IMR-90 (cell line): ENCODE results near the gene MON2. TPM values are rescaled to one million over a fixed set of nuclear protein-coding genes. Genes with fewer than 3 reads are reported as not detected.

Experiments
- ATAC-seq: fragments of 200-7000 bp; cut with Tn5 transposase; 2 replicates; pipeline ENCODE4 v1.9.1; 2020; ENCODE audit warnings: low read depth, mild to moderate bottlenecking, moderate library complexity
- BruUV-seq: library from RNA; stranded (reverse); fragments of 400-500 nt; replicated peaks from 2 replicates; lab custom pipeline; 2021; lab: Mats Ljungman, UMichigan
- CTCF ChIA-PET: fragments of 300-600 bp; formaldehyde crosslinking; extraction: SDS; loops from one replicate; lab custom pipeline; 2021; ENCODE audit warnings: antibody characterized with exemption; lab: Yijun Ruan, JAX
- POLR2A ChIA-PET: fragments of 300-600 bp; sonication (Branson Sonifier 250); formaldehyde crosslinking; loops from one replicate; lab custom pipeline; 2022; ENCODE audit warnings: antibody characterized with exemption; ENCODE audit not compliant: unreplicated experiment; lab: Charles Lee
- DNase-seq: peaks from one replicate; pipeline ENCODE4 v3.0.0; 2013
- H2AFZ ChIP-seq: replicated peaks from 2 replicates; pipeline ENCODE3; 2013; ENCODE audit warnings: low read length, mild to moderate bottlenecking; ENCODE audit not compliant: poor library complexity
- H2AK5ac ChIP-seq: 2 replicates; pipeline ENCODE4 v1.6.1; 2013; ENCODE audit warnings: low read depth, low read length, inconsistent platforms
- H2AK9ac ChIP-seq: replicated peaks from 2 replicates; pipeline ENCODE3; 2013; ENCODE audit warnings: mild to moderate bottlenecking, low read depth, low read length, moderate library complexity; ENCODE audit not compliant: poor library complexity
- H2BK120ac ChIP-seq: 2 replicates; pipeline ENCODE4 v1.6.1; 2013; ENCODE audit warnings: low read depth, low read length, inconsistent platforms
- H2BK15ac ChIP-seq: 3 replicates; pipeline ENCODE4 v1.6.1; 2013; ENCODE audit warnings: low read depth, low read length, inconsistent platforms
- H2BK20ac ChIP-seq: 2 replicates; pipeline ENCODE4 v1.6.1; 2013; ENCODE audit warnings: low read depth, mild to moderate bottlenecking, inconsistent platforms, low read length, moderate library complexity
- H2BK5ac ChIP-seq: 2 replicates; pipeline ENCODE4 v1.6.1; 2013; ENCODE audit warnings: mild to moderate bottlenecking, low read depth, low read length, inconsistent platforms; ENCODE audit not compliant: poor library complexity, severe bottlenecking
- H3K14ac ChIP-seq: replicated peaks from 2 replicates; pipeline ENCODE4 v1.6.1; 2013; ENCODE audit warnings: low read depth, low read length, inconsistent platforms
- H3K18ac ChIP-seq: 2 replicates; pipeline ENCODE4 v1.6.1; 2013; ENCODE audit warnings: low read depth, low read length, control low read depth
- H3K23ac ChIP-seq: 2 replicates; pipeline ENCODE4 v1.6.1; 2013; ENCODE audit warnings: low read depth, low read length, inconsistent platforms
- H3K27ac ChIP-seq: 2 replicates; pipeline ENCODE4 v1.5.1; 2013; ENCODE audit warnings: mild to moderate bottlenecking, control low read depth, low read length; ENCODE audit not compliant: insufficient read depth
- H3K27me3 ChIP-seq: 2 replicates; pipeline ENCODE4 v1.6.1; 2013; ENCODE audit warnings: low read length; ENCODE audit not compliant: control insufficient read depth, insufficient read depth
- H3K36me3 ChIP-seq: 2 replicates; pipeline ENCODE4 v1.6.1; 2013; ENCODE audit warnings: low read length, mixed read lengths; ENCODE audit not compliant: control insufficient read depth, insufficient read depth
- H3K4ac ChIP-seq: 2 replicates; pipeline ENCODE4 v1.6.1; 2013; ENCODE audit warnings: low read depth, low read length, inconsistent platforms
- H3K4me1 ChIP-seq: 2 replicates; pipeline ENCODE4 v1.6.1; 2013; ENCODE audit warnings: low read length, mixed read lengths; ENCODE audit not compliant: control insufficient read depth, insufficient read depth
- H3K4me2 ChIP-seq: 2 replicates; pipeline ENCODE4 v1.6.1; 2013; ENCODE audit warnings: low read depth, mild to moderate bottlenecking, control low read depth, low read length, moderate library complexity
- H3K4me3 ChIP-seq: 2 replicates; pipeline ENCODE4 v1.5.1; 2013; ENCODE audit warnings: low read depth, mild to moderate bottlenecking, control low read depth, low read length, moderate library complexity; ENCODE audit not compliant: insufficient read depth
- H3K56ac ChIP-seq: 2 replicates; pipeline ENCODE4 v1.6.1; 2013; ENCODE audit warnings: low read length, inconsistent platforms; ENCODE audit not compliant: insufficient read depth; ENCODE audit errors: extremely low read depth
- H3K79me1 ChIP-seq, 2 experiments: 2 replicates each; pipeline ENCODE4 v1.6.1; 2013; ENCODE audit warnings: low read length in 2 of 2, inconsistent platforms in 1 of 2, low read depth in 1 of 2
- H3K9ac ChIP-seq: 2 replicates; pipeline ENCODE4 v1.6.1; 2013; ENCODE audit warnings: low read depth, low read length, control low read depth
- H3K9me1 ChIP-seq: 2 replicates; pipeline ENCODE4 v1.6.1; 2013; ENCODE audit warnings: low read length, inconsistent platforms; ENCODE audit not compliant: insufficient read depth
- H3K9me3 ChIP-seq: 2 replicates; pipeline ENCODE4 v1.6.1; 2013; ENCODE audit warnings: low read length; ENCODE audit not compliant: control insufficient read depth, insufficient read depth
- H4K20me1 ChIP-seq: 2 replicates; pipeline ENCODE4 v1.6.1; 2013; ENCODE audit warnings: low read length, inconsistent platforms; ENCODE audit not compliant: insufficient read depth
- H4K5ac ChIP-seq: 2 replicates; pipeline ENCODE4 v1.6.1; 2013; ENCODE audit warnings: mild to moderate bottlenecking, low read depth, low read length, control low read depth
- H4K8ac ChIP-seq, 2 experiments: 2 replicates each; pipeline ENCODE4 v1.6.1; 2013; ENCODE audit warnings: low read depth in 2 of 2, low read length in 2 of 2, control low read depth in 1 of 2, inconsistent platforms in 1 of 2
- H4K91ac ChIP-seq: 2 replicates; pipeline ENCODE4 v1.6.1; 2013; ENCODE audit warnings: low read depth, low read length, inconsistent platforms; ENCODE audit not compliant: insufficient read depth
- BHLHE40 ChIP-seq: fragments of 150-350 bp; IDR thresholded peaks from 2 replicates; pipeline ENCODE4 v1.6.1; 2016; ENCODE audit warnings: mild to moderate bottlenecking, low read depth, low read length
- CEBPB ChIP-seq: IDR thresholded peaks from 2 replicates; pipeline ENCODE4 v1.6.1; 2012; ENCODE audit warnings: low read depth, low read length, improper control_type of control experiment
- CHD1 ChIP-seq: IDR thresholded peaks from 2 replicates; pipeline ENCODE4 v1.6.1; 2012; ENCODE audit warnings: low read depth, low read length, improper control_type of control experiment
- FOS ChIP-seq: fragments of 150-350 bp; IDR thresholded peaks from 2 replicates; pipeline ENCODE4 v1.6.1; 2016; ENCODE audit warnings: low read depth, low read length
- MAZ ChIP-seq: IDR thresholded peaks from 2 replicates; pipeline ENCODE4 v1.6.1; 2012; ENCODE audit warnings: low read depth, mild to moderate bottlenecking, low read length, improper control_type of control experiment, moderate library complexity, borderline replicate concordance
- MXI1 ChIP-seq: IDR thresholded peaks from 2 replicates; pipeline ENCODE4 v1.6.1; 2012; ENCODE audit warnings: low read depth, mild to moderate bottlenecking, low read length, moderate library complexity, borderline replicate concordance
- RAD21 ChIP-seq: IDR thresholded peaks from 2 replicates; pipeline ENCODE4 v1.6.1; 2012; ENCODE audit warnings: low read length, improper control_type of control experiment
- RCOR1 ChIP-seq: IDR thresholded peaks from 2 replicates; pipeline ENCODE4 v1.6.1; 2012; ENCODE audit warnings: mild to moderate bottlenecking, low read length, improper control_type of control experiment; ENCODE audit not compliant: insufficient replicate concordance
- SMC3 ChIP-seq: fragments of 150-350 bp; IDR thresholded peaks from 2 replicates; pipeline ENCODE4 v1.6.1; 2016; ENCODE audit warnings: low read depth, mild to moderate bottlenecking, antibody characterized with exemption, low read length, moderate library complexity
- WGBS, 2 experiments: methylation state at CpG; one replicate each; pipeline versions ENCODE4 v1.1.5 to v1.1.7; 2013; ENCODE audit warnings: missing lambda C conversion rate in 2 of 2; ENCODE audit not compliant: insufficient read length in 1 of 2; ENCODE audit errors: extremely low coverage in 2 of 2; 5-methylcytosine and 5-hydroxymethylcytosine counted together
- dilution Hi-C: fragments of 300-500 bp; cut with HindIII; formaldehyde crosslinking; loops from one replicate; pipeline ENCODE4 v1.14.3; 2018; ENCODE audit warnings: low sequenced_read_pairs; ENCODE audit not compliant: unreplicated experiment
- in situ Hi-C: fragments of 300-500 bp; cut with MboI; formaldehyde crosslinking; loops from 3 replicates; pipeline ENCODE4 v1.14.3; 2019; ENCODE audit warnings: low sequenced_read_pairs, inconsistent platforms, mixed read lengths
- intact Hi-C: fragments of 100-400 bp; cut with micrococcal nuclease; formaldehyde crosslinking; loops from 2 replicates; pipeline ENCODE4 v1.10.0; 2022
- polyA plus RNA-seq, 3 experiments: library from polyadenylated mRNA; depleted of rRNA; stranded (reverse); fragments of >200 nt; gene quantifications; 2 replicates each; pipeline ENCODE4 v1.2.3, GENCODE V29; 2012; ENCODE audit warnings: low replicate concordance in 1 of 3
- total RNA-seq: library from RNA; depleted of rRNA; stranded (reverse); fragments of >200 nt; gene quantifications from 2 replicates; pipeline ENCODE4 v1.2.3, GENCODE V29; 2012
- TF ChIP-seq, protein P1 (sequence below): conservative IDR thresholded peaks from 2 replicates; pipeline ENCODE4 v1.5.1; 2012; ENCODE audit warnings: mild to moderate bottlenecking, low read depth, low read length, improper control_type of control experiment
- TF ChIP-seq, protein P2 (sequence below): fragments of 150-350 bp; IDR thresholded peaks from 2 replicates; pipeline ENCODE4 v1.6.1; 2017; ENCODE audit warnings: mild to moderate bottlenecking, antibody characterized with exemption, low read length, low read depth
- TF ChIP-seq, protein P3 (sequence below): fragments of 150-350 bp; IDR thresholded peaks from 2 replicates; pipeline ENCODE4 v1.6.1; 2016; ENCODE audit warnings: low read depth, mild to moderate bottlenecking, low read length, moderate library complexity, borderline replicate concordance

The MON2 gene
- total and polyA plus RNA-seq, 2 of the 4 experiments (the other 2 are of a cell fraction) = 13.2 to 39.3 TPM

DNA sequence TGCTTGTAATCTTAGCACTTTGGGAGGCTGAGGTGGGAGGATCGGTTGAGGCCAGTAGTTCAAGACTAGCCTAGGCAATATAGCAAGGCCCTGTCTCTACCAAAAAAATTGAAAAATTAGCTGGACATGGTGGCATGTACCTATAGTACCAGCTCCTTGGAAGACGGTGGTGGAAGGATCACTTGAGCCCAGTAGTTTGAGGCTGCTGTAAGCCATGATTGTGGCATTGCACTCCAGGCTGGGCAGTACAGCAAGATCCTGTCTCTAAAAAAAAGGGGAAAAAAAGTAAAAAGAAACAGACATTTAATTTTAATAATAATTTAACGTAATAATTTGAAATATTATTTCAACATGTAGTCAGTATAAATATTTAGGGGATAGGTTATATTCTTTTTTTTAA, 16.1 kb downstream of the MON2 start:
- H2AFZ ChIP-seq = no peak overlapping the region
- H3K9me3 ChIP-seq = no peaks in the 10 kb centered on the region
- 90% methylated on average over 2 of the region's 3 CpGs; no CpG with 5 or more reads in 1 of the 2 experiments for WGBS, 2 experiments
- H3K4me3 ChIP-seq = no peak overlapping the region
- ChIA-PET POLR2A (no interaction called here), CTCF (no interaction called here)
- H3K4ac ChIP-seq = no peak overlapping the region
- peaks cover 20 to 45% of the 10 kb centered on the region in 2 experiments; a peak in 3 of 4 replicates for H3K79me1 ChIP-seq
- H3K14ac ChIP-seq = no peak overlapping the region
- no peak overlapping the region for H2BK20ac ChIP-seq
- no peak overlapping the region for H4K8ac ChIP-seq
- H2AK9ac ChIP-seq = no peak overlapping the region
- H3K27me3 ChIP-seq = no peaks in the 10 kb centered on the region
- no peaks in the 10 kb centered on the region for H3K4me1 ChIP-seq
- H4K91ac ChIP-seq = no peak overlapping the region
- in situ Hi-C loops = no loop called here
- no peak overlapping the region for H3K4me2 ChIP-seq
- H2AK5ac ChIP-seq = no peak overlapping the region
- no peak overlapping the region for H3K23ac ChIP-seq
- TF ChIP-seq, protein P1, sequence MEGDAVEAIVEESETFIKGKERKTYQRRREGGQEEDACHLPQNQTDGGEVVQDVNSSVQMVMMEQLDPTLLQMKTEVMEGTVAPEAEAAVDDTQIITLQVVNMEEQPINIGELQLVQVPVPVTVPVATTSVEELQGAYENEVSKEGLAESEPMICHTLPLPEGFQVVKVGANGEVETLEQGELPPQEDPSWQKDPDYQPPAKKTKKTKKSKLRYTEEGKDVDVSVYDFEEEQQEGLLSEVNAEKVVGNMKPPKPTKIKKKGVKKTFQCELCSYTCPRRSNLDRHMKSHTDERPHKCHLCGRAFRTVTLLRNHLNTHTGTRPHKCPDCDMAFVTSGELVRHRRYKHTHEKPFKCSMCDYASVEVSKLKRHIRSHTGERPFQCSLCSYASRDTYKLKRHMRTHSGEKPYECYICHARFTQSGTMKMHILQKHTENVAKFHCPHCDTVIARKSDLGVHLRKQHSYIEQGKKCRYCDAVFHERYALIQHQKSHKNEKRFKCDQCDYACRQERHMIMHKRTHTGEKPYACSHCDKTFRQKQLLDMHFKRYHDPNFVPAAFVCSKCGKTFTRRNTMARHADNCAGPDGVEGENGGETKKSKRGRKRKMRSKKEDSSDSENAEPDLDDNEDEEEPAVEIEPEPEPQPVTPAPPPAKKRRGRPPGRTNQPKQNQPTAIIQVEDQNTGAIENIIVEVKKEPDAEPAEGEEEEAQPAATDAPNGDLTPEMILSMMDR = no peak
- no peak for TF ChIP-seq RAD21
- TF ChIP-seq BHLHE40 = no peak
- TF ChIP-seq, protein P2, sequence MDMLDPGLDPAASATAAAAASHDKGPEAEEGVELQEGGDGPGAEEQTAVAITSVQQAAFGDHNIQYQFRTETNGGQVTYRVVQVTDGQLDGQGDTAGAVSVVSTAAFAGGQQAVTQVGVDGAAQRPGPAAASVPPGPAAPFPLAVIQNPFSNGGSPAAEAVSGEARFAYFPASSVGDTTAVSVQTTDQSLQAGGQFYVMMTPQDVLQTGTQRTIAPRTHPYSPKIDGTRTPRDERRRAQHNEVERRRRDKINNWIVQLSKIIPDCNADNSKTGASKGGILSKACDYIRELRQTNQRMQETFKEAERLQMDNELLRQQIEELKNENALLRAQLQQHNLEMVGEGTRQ = no peak
- TF ChIP-seq MAZ = no peak
- TF ChIP-seq MXI1 = no peak
- TF ChIP-seq SMC3 = no peak
- no peak for TF ChIP-seq RCOR1
- no peak for TF ChIP-seq CEBPB
- TF ChIP-seq FOS = no peak
- no peak for TF ChIP-seq CHD1
- TF ChIP-seq, protein P3, sequence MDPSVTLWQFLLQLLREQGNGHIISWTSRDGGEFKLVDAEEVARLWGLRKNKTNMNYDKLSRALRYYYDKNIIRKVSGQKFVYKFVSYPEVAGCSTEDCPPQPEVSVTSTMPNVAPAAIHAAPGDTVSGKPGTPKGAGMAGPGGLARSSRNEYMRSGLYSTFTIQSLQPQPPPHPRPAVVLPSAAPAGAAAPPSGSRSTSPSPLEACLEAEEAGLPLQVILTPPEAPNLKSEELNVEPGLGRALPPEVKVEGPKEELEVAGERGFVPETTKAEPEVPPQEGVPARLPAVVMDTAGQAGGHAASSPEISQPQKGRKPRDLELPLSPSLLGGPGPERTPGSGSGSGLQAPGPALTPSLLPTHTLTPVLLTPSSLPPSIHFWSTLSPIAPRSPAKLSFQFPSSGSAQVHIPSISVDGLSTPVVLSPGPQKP = no peak
- no peak overlapping the region for H4K5ac ChIP-seq
- no peak overlapping the region for H2BK120ac ChIP-seq
- H3K56ac ChIP-seq = no peak overlapping the region
- peaks cover 5% of the 10 kb centered on the region for H3K36me3 ChIP-seq
- DNase-seq (no peak), ATAC-seq (no peak)
- peaks cover 9% of the 10 kb centered on the region; the same call in 1 of the 2 replicates for H4K20me1 ChIP-seq
- no peak overlapping the region for H2BK5ac ChIP-seq
- BruUV-seq = no TSS peak
- dilution Hi-C loops = no loop called here
- no peaks in the 10 kb centered on the region for H3K9me1 ChIP-seq
- no peak overlapping the region for H3K18ac ChIP-seq
- H3K27ac ChIP-seq = no peak overlapping the region
- intact Hi-C loops = no loop called here
- no peak overlapping the region for H2BK15ac ChIP-seq
- no peak overlapping the region for H3K9ac ChIP-seq
